ACC112 (cell line): ENCODE results near the gene PTPRN2.
"Not testable (repeated sequence)": the region's sequence is repeated elsewhere in the genome, so short reads cannot be mapped to it uniquely, and the experiment has no call there.

Source experiments
- H2AFZ ChIP-seq: fragments of 200-600 bp; sonication (generic); one replicate; pipeline ENCODE4 v1.6.0; 2017; ENCODE audit warnings: antibody characterized with exemption, low read length; ENCODE audit not compliant: unreplicated experiment
- H3K27ac ChIP-seq: fragments of 200-600 bp; sonication (generic); 2 replicates; pipeline ENCODE4 v1.5.1; 2014; ENCODE audit warnings: low read depth, mild to moderate bottlenecking, antibody characterized with exemption, low read length, moderate library complexity
- H3K27me3 ChIP-seq: fragments of 200-600 bp; sonication (generic); 2 replicates; pipeline ENCODE4 v1.6.1; 2014; ENCODE audit warnings: mild to moderate bottlenecking, antibody characterized with exemption, low read length, moderate library complexity, mixed read lengths; ENCODE audit not compliant: insufficient read depth
- H3K36me3 ChIP-seq: fragments of 200-600 bp; sonication (generic); 2 replicates; pipeline ENCODE4 v1.6.1; 2016; ENCODE audit warnings: mild to moderate bottlenecking, antibody characterized with exemption, low read length, moderate library complexity, mixed read lengths; ENCODE audit not compliant: insufficient read depth
- H3K4me1 ChIP-seq: fragments of 200-600 bp; sonication (generic); one replicate; pipeline ENCODE4 v1.6.1; 2016; ENCODE audit warnings: low read length, mixed read lengths; ENCODE audit not compliant: insufficient read depth, unreplicated experiment, control insufficient read depth
- H3K4me3 ChIP-seq: fragments of 200-600 bp; sonication (generic); 2 replicates; pipeline ENCODE4 v1.5.1; 2014; ENCODE audit warnings: mild to moderate bottlenecking, low read depth, low read length
- H3K79me2 ChIP-seq: fragments of 200-600 bp; sonication (generic); one replicate; pipeline ENCODE4 v1.6.0; 2016; ENCODE audit warnings: low read length; ENCODE audit not compliant: control insufficient read depth, unreplicated experiment, insufficient read depth

The PTPRN2 gene

DNA sequence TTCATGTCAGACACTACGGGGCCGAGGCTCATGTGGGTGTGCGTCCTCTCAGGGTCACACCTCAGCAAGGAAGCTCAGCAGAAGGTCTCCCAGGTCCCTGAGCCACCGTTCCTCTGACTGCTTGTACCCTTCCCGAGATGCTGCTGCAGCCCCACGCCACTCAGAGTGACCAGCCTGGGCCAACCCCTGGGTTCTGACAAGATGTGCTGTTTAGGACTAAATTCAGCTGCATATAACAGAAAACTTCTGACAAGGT is 738.4 kb downstream of the PTPRN2 start:
- H2AFZ ChIP-seq = no peak overlapping the region
- no peaks in the 10 kb centered on the region for H3K4me1 ChIP-seq
- no peaks in the 10 kb centered on the region for H3K27me3 ChIP-seq
- H3K79me2 ChIP-seq = no peaks in the 10 kb centered on the region
- H3K36me3 ChIP-seq = no peaks in the 10 kb centered on the region
- no peak overlapping the region for H3K27ac ChIP-seq
- H3K4me3 ChIP-seq = no peak overlapping the region

GRCh38 chr7:157848508-157849340 is 738.9 kb downstream of the PTPRN2 start:
- Histone ChIP-seq H3K36me3 (no peaks in the 10 kb centered on the region), H3K79me2 (no peaks in the 10 kb centered on the region), H3K27me3 (no peaks in the 10 kb centered on the region), H3K4me3 (no peak overlapping the region), H3K27ac (no peak overlapping the region), H2AFZ (no peak overlapping the region), H3K4me1 (no peaks in the 10 kb centered on the region)

- H3K79me2 ChIP-seq, H3K27me3 ChIP-seq, H3K36me3 ChIP-seq, H2AFZ ChIP-seq, H3K27ac ChIP-seq, H3K4me1 ChIP-seq, H3K4me3 ChIP-seq: not testable (repeated sequence)
Observed at GRCh38 chr7:157847756-157848487, 739.7 kb downstream of the PTPRN2 start.

GRCh38 chr7:157846746-157847145 is 740.9 kb downstream of the PTPRN2 start:
- H3K27me3 ChIP-seq, H3K79me2 ChIP-seq, H2AFZ ChIP-seq, H3K27ac ChIP-seq, H3K36me3 ChIP-seq, H3K4me1 ChIP-seq, H3K4me3 ChIP-seq: not testable (repeated sequence)

DNA sequence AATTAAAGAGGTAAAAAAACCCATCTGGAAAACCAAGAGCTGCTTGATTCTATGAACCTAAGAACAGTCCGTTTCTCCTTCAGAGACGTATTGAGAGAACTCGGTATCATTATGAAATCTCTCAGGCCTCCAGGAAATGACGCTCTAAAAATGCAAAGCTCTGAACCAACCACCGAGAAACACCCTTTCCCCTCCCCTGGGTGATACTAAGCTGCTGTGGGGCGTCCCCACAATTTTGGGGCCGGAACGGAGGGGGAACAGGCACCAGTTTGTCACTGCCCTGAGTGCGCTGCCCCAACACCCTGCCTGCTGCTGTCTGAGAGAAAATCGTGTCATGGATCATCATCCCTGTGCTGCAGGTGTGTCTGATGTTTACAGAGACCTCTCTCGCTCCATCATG is 741.4 kb downstream of the PTPRN2 start:
- Histone ChIP-seq H2AFZ (no peak overlapping the region), H3K4me1 (no peaks in the 10 kb centered on the region), H3K79me2 (no peaks in the 10 kb centered on the region), H3K4me3 (no peak overlapping the region), H3K27me3 (no peaks in the 10 kb centered on the region), H3K27ac (no peak overlapping the region), H3K36me3 (no peaks in the 10 kb centered on the region)

DNA sequence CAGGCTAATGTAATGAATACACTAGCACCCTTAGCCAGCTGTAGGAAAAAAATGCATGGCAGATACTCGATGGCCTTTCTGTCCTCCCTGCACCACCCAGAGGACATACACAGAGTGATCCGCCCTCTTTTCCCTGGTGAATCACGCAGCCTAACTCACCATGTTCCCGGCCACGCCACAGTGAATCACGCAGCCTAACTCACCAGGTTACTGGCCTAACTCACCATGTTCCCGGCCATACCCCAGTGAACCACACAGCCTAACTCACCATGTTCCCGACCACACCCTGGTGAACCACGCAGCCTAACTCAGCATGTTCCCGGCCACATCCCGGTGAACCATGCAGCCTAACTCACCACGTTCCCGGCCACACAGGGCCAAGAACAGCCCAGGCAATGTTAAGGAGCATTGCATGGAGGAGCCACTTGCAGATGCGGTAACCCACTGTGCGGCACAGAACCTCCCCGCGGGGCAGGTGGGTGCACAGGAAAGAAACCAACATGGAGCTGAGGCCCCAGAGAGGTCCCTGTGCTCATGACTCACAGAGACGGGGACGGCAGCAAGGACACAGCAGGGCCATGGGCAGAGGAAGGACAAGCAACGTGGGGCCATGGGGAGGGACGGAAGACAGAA is 742.3 kb downstream of the PTPRN2 start:
- no peak overlapping the region for H2AFZ ChIP-seq
- H3K79me2 ChIP-seq = no peaks in the 10 kb centered on the region
- H3K4me1 ChIP-seq = no peaks in the 10 kb centered on the region
- no peak overlapping the region for H3K27ac ChIP-seq
- no peak overlapping the region for H3K4me3 ChIP-seq
- H3K36me3 ChIP-seq = no peaks in the 10 kb centered on the region
- H3K27me3 ChIP-seq = no peaks in the 10 kb centered on the region

DNA sequence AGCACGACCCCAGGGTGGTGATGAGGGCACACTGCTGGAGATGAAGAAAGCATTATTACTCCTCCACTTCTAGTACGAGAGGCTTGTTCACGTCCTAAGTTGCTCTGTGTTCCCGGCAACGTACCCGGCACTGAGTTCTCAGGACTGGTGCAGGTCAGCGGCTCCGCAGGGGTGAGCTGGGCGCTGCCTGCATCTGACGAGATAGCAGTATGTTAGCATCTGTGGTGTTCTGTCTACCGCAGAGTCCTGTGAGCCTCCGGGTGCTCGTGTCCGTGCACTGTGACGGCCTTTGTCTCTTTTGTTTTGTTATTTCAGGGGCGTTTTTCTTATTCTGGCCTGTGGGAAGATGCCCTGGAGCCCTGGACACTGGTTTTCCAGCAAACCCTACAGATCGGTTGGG is 743.0 kb downstream of the PTPRN2 start:
- Histone ChIP-seq H2AFZ (no peak overlapping the region), H3K79me2 (no peaks in the 10 kb centered on the region), H3K27me3 (no peaks in the 10 kb centered on the region), H3K36me3 (no peaks in the 10 kb centered on the region), H3K4me3 (no peak overlapping the region), H3K4me1 (no peaks in the 10 kb centered on the region), H3K27ac (no peak overlapping the region)

DNA sequence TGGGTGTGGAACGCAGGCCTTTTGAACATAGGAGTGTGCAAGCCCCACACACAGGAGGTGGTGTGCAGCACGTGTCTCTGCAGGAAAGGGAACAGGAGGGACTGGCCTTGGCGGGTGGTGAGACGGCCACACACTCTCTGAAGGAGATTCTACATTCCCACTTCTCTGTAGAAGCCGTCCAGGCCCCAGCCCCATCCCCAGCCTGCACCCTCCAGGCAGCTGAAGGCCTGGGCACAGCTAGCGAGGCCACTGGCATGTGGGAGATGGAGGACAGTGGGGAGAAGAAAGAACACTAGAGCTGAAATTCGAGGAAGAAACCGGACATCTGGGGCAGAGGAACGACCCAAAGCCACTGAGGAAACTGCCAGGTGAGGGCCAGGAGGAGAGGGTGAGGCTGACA is 743.5 kb downstream of the PTPRN2 start:
- Histone ChIP-seq H3K27ac (no peak overlapping the region), H3K79me2 (no peaks in the 10 kb centered on the region), H3K4me3 (no peak overlapping the region), H3K4me1 (no peaks in the 10 kb centered on the region), H3K36me3 (no peaks in the 10 kb centered on the region), H2AFZ (no peak overlapping the region), H3K27me3 (no peaks in the 10 kb centered on the region)

GRCh38 chr7:157843336-157844140 is 744.1 kb downstream of the PTPRN2 start:
- Histone ChIP-seq H3K4me1 (no peaks in the 10 kb centered on the region), H3K4me3 (no peak overlapping the region), H3K27me3 (no peaks in the 10 kb centered on the region), H3K79me2 (no peaks in the 10 kb centered on the region), H2AFZ (no peak overlapping the region), H3K27ac (no peak overlapping the region), H3K36me3 (no peaks in the 10 kb centered on the region)

DNA sequence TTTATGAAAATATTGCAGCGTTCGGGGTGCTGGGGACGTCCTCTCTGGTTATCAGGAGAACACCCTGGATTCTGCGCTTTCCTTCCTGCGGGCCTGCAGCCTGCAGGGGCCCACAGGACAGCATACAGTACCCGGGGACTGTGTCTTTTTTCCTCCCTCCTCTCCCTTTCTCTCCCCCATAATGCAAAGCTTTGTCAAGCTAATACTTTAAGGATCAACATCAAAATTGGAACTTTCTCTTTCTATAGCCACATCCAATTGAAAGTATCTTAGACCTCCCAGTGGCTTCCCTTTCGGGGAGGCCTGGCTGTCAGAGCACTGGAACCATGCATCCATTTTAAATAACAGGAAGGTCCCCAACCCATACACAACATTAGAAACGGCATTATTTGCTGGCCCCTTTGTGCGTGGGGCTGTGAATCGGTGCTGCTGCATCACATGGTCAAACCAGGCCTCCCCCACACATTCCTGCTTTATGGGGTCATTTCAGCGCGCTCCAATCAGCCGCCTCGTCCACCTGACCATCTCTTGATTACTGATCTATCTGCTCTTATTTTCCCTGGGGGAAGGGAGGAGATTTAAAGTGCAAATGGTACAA is 745.8 kb downstream of the PTPRN2 start:
- Histone ChIP-seq H3K4me1 (no peaks in the 10 kb centered on the region), H2AFZ (no peak overlapping the region), H3K36me3 (no peaks in the 10 kb centered on the region), H3K79me2 (no peaks in the 10 kb centered on the region), H3K4me3 (no peak overlapping the region), H3K27ac (no peak overlapping the region), H3K27me3 (no peaks in the 10 kb centered on the region)
